Activated naive CD8-positive, alpha-beta T cell treated with anti-CD3 and anti-CD28 coated beads for 36 hours (primary cell): ENCODE measurements around the gene SNX5. TPM values are rescaled to one million over a fixed set of nuclear protein-coding genes. Genes with fewer than 3 reads are reported as not detected.
"Not testable (repeated sequence)": the region's sequence is repeated elsewhere in the genome, so short reads cannot be mapped to it uniquely, and the experiment has no call there.

Source experiments
- DNase-seq: peaks from one replicate; pipeline ENCODE4 v3.0.0; 2021
- H3K27ac Mint-ChIP-seq: one replicate; pipeline ENCODE4 v1.8.0; 2022; ENCODE audit warnings: mild to moderate bottlenecking, moderate library complexity, mixed read lengths
- H3K27me3 Mint-ChIP-seq: one replicate; pipeline ENCODE4 v1.8.0; 2022; ENCODE audit warnings: mild to moderate bottlenecking, mixed read lengths
- H3K36me3 Mint-ChIP-seq: one replicate; pipeline ENCODE4 v1.8.0; 2021; ENCODE audit warnings: mild to moderate bottlenecking, mixed read lengths
- H3K4me1 Mint-ChIP-seq: one replicate; pipeline ENCODE4 v1.8.0; 2021; ENCODE audit warnings: mixed read lengths
- H3K4me3 Mint-ChIP-seq: one replicate; pipeline ENCODE4 v1.8.0; 2022; ENCODE audit warnings: mild to moderate bottlenecking, moderate library complexity, mixed read lengths
- H3K9me3 Mint-ChIP-seq: one replicate; pipeline ENCODE4 v1.8.0; 2022; ENCODE audit warnings: mixed read lengths
- total RNA-seq, 2 experiments: library from RNA; stranded (reverse); gene quantifications; one replicate each; pipeline ENCODE4 v1.2.3, GENCODE V29; 2021

The SNX5 gene
- total RNA-seq, 2 experiments from 2014 or later, result 198 to 235 TPM

GRCh38 chr20:17969278-17969883 lies 787 bp upstream of the SNX5 start:
- Mint-ChIP-seq H3K36me3 (peaks cover 69% of the 10 kb centered on the region), H3K27ac (peak overlapping the region; percentile 97), H3K27me3 (no peaks in the 10 kb centered on the region), H3K4me3 (peak overlapping the region; percentile 91), H3K9me3 (no peaks in the 10 kb centered on the region), H3K4me1 (peaks cover 49% of the 10 kb centered on the region)
- peak; percentile 40 for DNase-seq

GRCh38 chr20:17967521-17968365 lies 851 bp downstream of the SNX5 start:
- Mint-ChIP-seq H3K4me1 (peaks cover 55% of the 10 kb centered on the region), H3K4me3 (peak overlapping the region; percentile 91), H3K27ac (peak overlapping the region; percentile 94), H3K36me3 (peaks cover 78% of the 10 kb centered on the region), H3K9me3 (no peaks in the 10 kb centered on the region), H3K27me3 (no peaks in the 10 kb centered on the region)
- DNase-seq, result no peak

GRCh38 chr20:17966432-17967310 lies 1.9 kb downstream of the SNX5 start:
- Mint-ChIP-seq H3K9me3 (no peaks in the 10 kb centered on the region), H3K27me3 (no peaks in the 10 kb centered on the region), H3K36me3 (peaks cover 79% of the 10 kb centered on the region), H3K4me1 (peaks cover 53% of the 10 kb centered on the region), H3K4me3 (peak overlapping the region; percentile 91), H3K27ac (peak overlapping the region; percentile 94)
- DNase-seq, result no peak

- peaks cover 55% of the 10 kb centered on the region for H3K4me1 Mint-ChIP-seq
Measured at GRCh38 chr20:17965042-17965697, 3.4 kb downstream of the SNX5 start.

GRCh38 chr20:17964632-17965031 lies 4.0 kb downstream of the SNX5 start:
- H3K27me3 Mint-ChIP-seq, result no peaks in the 10 kb centered on the region
- no peak for DNase-seq

More at GRCh38 chr20:17965042-17965697, 3.4 kb downstream of the SNX5 start:
- H3K27ac Mint-ChIP-seq, result peak overlapping the region; percentile 94
- H3K4me3 Mint-ChIP-seq, result peak overlapping the region; percentile 91
- no peaks in the 10 kb centered on the region for H3K27me3 Mint-ChIP-seq
- no peaks in the 10 kb centered on the region for H3K9me3 Mint-ChIP-seq
- peaks cover 82% of the 10 kb centered on the region for H3K36me3 Mint-ChIP-seq
- DNase-seq, result no peak

GRCh38 chr20:17964073-17964472 lies 4.5 kb downstream of the SNX5 start:
- Mint-ChIP-seq H3K36me3 (peaks cover 87% of the 10 kb centered on the region), H3K27ac (peak overlapping the region; percentile 84)

More at GRCh38 chr20:17964632-17965031, 4.0 kb downstream of the SNX5 start:
- peaks cover 57% of the 10 kb centered on the region for H3K4me1 Mint-ChIP-seq
- H3K9me3 Mint-ChIP-seq, result no peaks in the 10 kb centered on the region
- H3K27ac Mint-ChIP-seq, result peak overlapping the region; percentile 73
- H3K4me3 Mint-ChIP-seq, result peak overlapping the region; percentile 91
- peaks cover 83% of the 10 kb centered on the region for H3K36me3 Mint-ChIP-seq

GRCh38 chr20:17963114-17963897 lies 5.3 kb downstream of the SNX5 start:
- Mint-ChIP-seq H3K36me3 (peaks cover 91% of the 10 kb centered on the region), H3K9me3 (no peaks in the 10 kb centered on the region), H3K27me3 (no peaks in the 10 kb centered on the region), H3K27ac (peak overlapping the region; percentile 84), H3K4me3 (peak overlapping the region; percentile 57), H3K4me1 (peaks cover 69% of the 10 kb centered on the region)
- DNase-seq, result no peak

More at GRCh38 chr20:17964073-17964472, 4.5 kb downstream of the SNX5 start:
- H3K4me3 Mint-ChIP-seq, result peak overlapping the region; percentile 91
- peaks cover 63% of the 10 kb centered on the region for H3K4me1 Mint-ChIP-seq
- no peak for DNase-seq
- H3K27me3 Mint-ChIP-seq, result no peaks in the 10 kb centered on the region
- no peaks in the 10 kb centered on the region for H3K9me3 Mint-ChIP-seq

GRCh38 chr20:17961587-17961940 lies 7.0 kb downstream of the SNX5 start:
- peak overlapping the region; percentile 62 for H3K27ac Mint-ChIP-seq
- H3K27me3 Mint-ChIP-seq, result no peaks in the 10 kb centered on the region
- no peak overlapping the region for H3K4me3 Mint-ChIP-seq
- peaks cover 76% of the 10 kb centered on the region for H3K4me1 Mint-ChIP-seq
- no peak for DNase-seq
- H3K36me3 Mint-ChIP-seq, result peaks cover 86% of the 10 kb centered on the region
- H3K9me3 Mint-ChIP-seq, result no peaks in the 10 kb centered on the region

GRCh38 chr20:17960927-17961586 lies 7.5 kb downstream of the SNX5 start:
- H3K36me3 Mint-ChIP-seq, result peaks cover 81% of the 10 kb centered on the region
- H3K4me1 Mint-ChIP-seq, result peaks cover 74% of the 10 kb centered on the region
- H3K4me3 Mint-ChIP-seq, result no peak overlapping the region
- H3K9me3 Mint-ChIP-seq, result no peaks in the 10 kb centered on the region
- H3K27ac Mint-ChIP-seq, result peak overlapping the region; percentile 36
- no peak for DNase-seq
- H3K27me3 Mint-ChIP-seq, result no peaks in the 10 kb centered on the region

GRCh38 chr20:17960400-17960885 lies 8.2 kb downstream of the SNX5 start:
- peaks cover 78% of the 10 kb centered on the region for H3K36me3 Mint-ChIP-seq
- not testable (repeated sequence) for DNase-seq, H3K27me3 Mint-ChIP-seq, H3K4me3 Mint-ChIP-seq, H3K9me3 Mint-ChIP-seq
- peak overlapping the region; percentile 56 for H3K27ac Mint-ChIP-seq
- peaks cover 69% of the 10 kb centered on the region for H3K4me1 Mint-ChIP-seq

- Mint-ChIP-seq H3K27me3 (no peaks in the 10 kb centered on the region), H3K4me3 (no peak overlapping the region)
Measured at GRCh38 chr20:17959257-17959627, 9.4 kb downstream of the SNX5 start.

GRCh38 chr20:17958373-17959256 lies 10.0 kb downstream of the SNX5 start:
- Mint-ChIP-seq H3K27ac (no peak overlapping the region), H3K4me3 (no peak overlapping the region), H3K4me1 (peaks cover 60% of the 10 kb centered on the region), H3K9me3 (no peaks in the 10 kb centered on the region), H3K36me3 (peaks cover 77% of the 10 kb centered on the region), H3K27me3 (no peaks in the 10 kb centered on the region)
- DNase-seq, result no peak

More at GRCh38 chr20:17959257-17959627, 9.4 kb downstream of the SNX5 start:
- peaks cover 66% of the 10 kb centered on the region for H3K4me1 Mint-ChIP-seq
- H3K9me3 Mint-ChIP-seq, result no peaks in the 10 kb centered on the region
- H3K27ac Mint-ChIP-seq, result peak overlapping the region; percentile 43
- peaks cover 77% of the 10 kb centered on the region for H3K36me3 Mint-ChIP-seq
- no peak for DNase-seq
